GM12865 (cell line): Measurements from ENCODE around the gene CEP350.
"Not testable (repeated sequence)": the region's sequence is repeated elsewhere in the genome, so short reads cannot be mapped to it uniquely, and the experiment has no call there.

Experiments
- DNase-seq: peaks from one replicate; pipeline ENCODE4 v3.0.0; 2010; ENCODE audit warnings: low read depth
- H3K4me3 ChIP-seq: 2 replicates; pipeline ENCODE4 v1.5.1; 2011; ENCODE audit warnings: mild to moderate bottlenecking, low read depth, low read length, control low read depth
- CTCF ChIP-seq: IDR thresholded peaks from 2 replicates; pipeline ENCODE4 v1.5.1; 2011; ENCODE audit warnings: low read length, control low read depth, low read depth, inconsistent platforms; ENCODE audit not compliant: insufficient read depth; ENCODE audit errors: missing control alignments

The CEP350 gene

DNA sequence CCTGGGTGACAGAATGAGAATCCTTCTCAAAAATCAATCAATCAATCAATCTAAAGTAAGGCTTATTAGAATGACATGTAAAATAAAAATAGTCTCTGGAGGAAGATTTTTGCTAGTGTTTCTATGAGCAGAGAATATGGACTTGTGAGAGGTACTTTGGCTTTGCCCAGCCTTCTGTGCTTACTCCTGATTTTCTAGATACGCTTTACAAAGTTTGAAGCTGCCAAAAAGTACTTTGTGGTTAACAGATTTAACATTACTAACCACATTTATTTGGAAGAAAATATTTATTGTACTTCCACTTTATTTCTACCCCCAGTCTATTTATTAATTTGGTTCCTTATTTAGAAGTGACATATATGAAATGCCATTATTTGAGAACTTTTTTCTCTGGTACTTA lies 41.0 kb downstream of the CEP350 start:
- no peak for TF ChIP-seq CTCF
- no peak for DNase-seq
- H3K4me3 ChIP-seq, result no peak overlapping the region

DNA sequence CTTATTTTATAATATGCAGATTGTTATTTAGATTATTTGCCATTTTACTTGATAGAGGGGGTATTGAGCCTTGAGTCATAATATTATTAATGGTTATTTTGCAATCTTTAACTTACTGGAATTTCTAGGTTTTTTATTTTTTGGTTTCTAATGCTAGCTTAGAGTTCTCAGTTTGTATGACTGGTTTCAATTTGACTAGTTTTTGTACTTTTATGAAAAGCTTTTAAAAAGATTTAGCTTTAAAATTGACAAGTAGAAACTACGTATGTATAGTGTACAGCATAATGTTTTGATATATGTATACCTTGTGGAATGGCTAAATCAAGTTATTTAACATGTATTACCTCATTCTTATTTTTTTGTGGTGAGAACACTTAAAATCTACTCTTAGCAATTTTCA lies 41.5 kb downstream of the CEP350 start:
- no peak overlapping the region for H3K4me3 ChIP-seq
- TF ChIP-seq CTCF, result no peak
- peak; percentile 7 for DNase-seq

GRCh38 chr1:180000575-180000974 lies 46.0 kb downstream of the CEP350 start:
- no peak overlapping the region for H3K4me3 ChIP-seq
- no peak for TF ChIP-seq CTCF
- no peak for DNase-seq

DNA sequence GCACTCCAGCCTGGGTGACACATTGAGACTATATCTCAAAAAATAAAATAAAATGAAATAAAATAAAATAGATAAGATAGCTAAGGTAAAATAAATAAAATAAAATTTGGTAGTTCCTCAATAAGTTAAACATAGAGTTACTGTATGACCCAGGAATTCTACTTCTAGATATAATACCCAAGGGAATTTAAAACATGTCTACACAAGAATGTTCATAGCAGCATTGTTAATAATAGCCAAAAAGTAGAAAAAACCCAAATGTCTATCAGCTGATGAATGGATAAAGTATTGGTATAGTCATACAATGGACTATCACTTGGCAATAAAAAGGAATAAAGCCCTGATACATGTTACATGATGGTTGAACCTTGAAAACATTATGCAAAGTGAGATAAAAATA lies 47.8 kb downstream of the CEP350 start:
- TF ChIP-seq CTCF, result no peak
- no peak for DNase-seq
- H3K4me3 ChIP-seq, result no peak overlapping the region

DNA sequence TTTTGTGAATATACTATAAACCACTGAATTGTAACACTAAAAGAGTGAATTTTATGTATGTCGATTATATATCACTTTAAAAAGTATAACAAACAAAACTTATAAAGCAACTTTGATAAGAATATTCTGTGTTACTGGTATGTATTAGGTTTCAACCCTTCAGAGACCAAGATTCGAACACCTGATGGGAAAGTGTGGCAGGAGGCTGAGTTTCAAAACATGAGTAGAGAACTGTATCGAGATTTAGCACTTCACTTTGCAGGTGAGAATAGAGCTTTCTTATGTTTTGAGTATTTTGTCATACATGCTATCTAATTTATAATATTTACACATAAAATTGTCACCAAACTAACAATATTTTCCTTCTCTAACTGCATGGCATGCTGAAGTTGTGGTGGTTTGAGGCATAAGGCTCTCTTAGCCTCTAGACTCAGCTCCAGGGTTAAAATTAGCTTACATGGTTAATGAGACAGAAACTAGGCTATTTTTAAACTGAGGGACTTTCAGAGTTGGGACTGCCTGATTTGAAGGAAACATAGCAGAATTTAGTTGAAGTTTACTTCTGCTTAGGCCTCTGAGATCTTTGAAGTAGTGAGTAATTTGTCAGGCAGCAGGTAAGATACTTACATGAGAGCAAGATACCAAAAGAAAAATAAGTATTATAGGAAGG lies 48.6 kb downstream of the CEP350 start:
- no peak for TF ChIP-seq CTCF
- no peak overlapping the region for H3K4me3 ChIP-seq
- peak; percentile 60 for DNase-seq

- H3K4me3 ChIP-seq, DNase-seq: not testable (repeated sequence)
Observed at GRCh38 chr1:180006762-180007161, 52.2 kb downstream of the CEP350 start.

DNA sequence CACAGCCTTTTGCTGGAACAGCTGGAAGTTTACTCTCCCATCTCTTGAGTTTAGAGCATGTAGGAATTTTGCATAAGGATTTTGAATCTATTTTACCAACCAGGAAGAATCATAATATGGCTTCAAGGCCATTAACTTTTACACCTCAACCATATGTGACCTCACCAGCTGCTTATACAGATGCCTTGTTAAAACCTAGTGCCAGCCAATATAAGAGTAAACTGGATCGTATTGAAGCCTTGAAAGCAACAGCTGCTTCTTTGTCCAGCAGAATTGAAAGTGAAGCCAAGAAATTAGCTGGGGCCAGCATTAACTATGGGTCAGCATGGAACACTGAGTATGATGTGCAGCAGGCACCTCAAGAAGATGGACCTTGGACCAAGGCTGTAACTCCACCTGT lies 65.4 kb downstream of the CEP350 start:
- no peak for TF ChIP-seq CTCF
- no peak for DNase-seq
- no peak overlapping the region for H3K4me3 ChIP-seq
